GM23338 (cell line): ENCODE data around the gene MAP2K5. TPM values are rescaled to one million over a fixed set of nuclear protein-coding genes. Genes with fewer than 3 reads are reported as not detected.
A peak's percentile ranks its signal among the peaks of the same experiment; 100 is the strongest.

Experiments used
- ATAC-seq: fragments of 200-7000 bp; cut with Tn5 transposase; 3 replicates; pipeline ENCODE4 v1.9.1; 2020
- DNase-seq: peaks from one replicate; pipeline ENCODE4 v3.0.0-alpha.2; 2015; ENCODE audit warnings: low spot score
- H2AFZ ChIP-seq: fragments of 200-600 bp; sonication (generic); 2 replicates; pipeline ENCODE4 v1.8.0; 2016; ENCODE audit warnings: antibody characterized with exemption, mild to moderate bottlenecking, moderate library complexity
- H3F3A ChIP-seq: fragments of 200-600 bp; sonication (generic); replicated peaks from 2 replicates; pipeline ENCODE4 v1.8.0; 2017; ENCODE audit warnings: antibody characterized with exemption, mixed run types, low read depth
- H3K27ac ChIP-seq: fragments of 200-600 bp; sonication (generic); 2 replicates; pipeline ENCODE4 v1.6.1; 2016; ENCODE audit warnings: low read depth
- H3K27me3 ChIP-seq: fragments of 200-600 bp; sonication (generic); 2 replicates; pipeline ENCODE4 v1.8.0; 2016; ENCODE audit warnings: mild to moderate bottlenecking, mixed run types, moderate library complexity; ENCODE audit not compliant: insufficient read depth
- H3K36me3 ChIP-seq: fragments of 200-600 bp; sonication (generic); 2 replicates; pipeline ENCODE4 v1.8.0; 2016; ENCODE audit warnings: mild to moderate bottlenecking; ENCODE audit not compliant: insufficient read depth
- H3K4me1 ChIP-seq: fragments of 200-600 bp; sonication (generic); 2 replicates; pipeline ENCODE4 v1.8.0; 2016; ENCODE audit warnings: mild to moderate bottlenecking, moderate library complexity; ENCODE audit not compliant: insufficient read depth
- H3K4me2 ChIP-seq: fragments of 200-600 bp; sonication (generic); 2 replicates; pipeline ENCODE4 v1.7.1; 2017; ENCODE audit warnings: mixed run types
- H3K4me3 ChIP-seq: fragments of 200-600 bp; sonication (generic); 2 replicates; pipeline ENCODE4 v1.6.1; 2016; ENCODE audit warnings: mixed run types
- H3K79me2 ChIP-seq: fragments of 200-600 bp; sonication (generic); replicated peaks from 2 replicates; pipeline ENCODE4 v1.8.0; 2017; ENCODE audit warnings: mild to moderate bottlenecking; ENCODE audit not compliant: insufficient read depth
- H3K9me2 ChIP-seq: fragments of 200-600 bp; sonication (generic); 2 replicates; pipeline ENCODE4 v1.8.0; 2017; ENCODE audit not compliant: insufficient read depth
- H4K20me1 ChIP-seq: fragments of 200-600 bp; sonication (generic); replicated peaks from 2 replicates; pipeline ENCODE4 v1.8.0; 2017; ENCODE audit warnings: mild to moderate bottlenecking; ENCODE audit not compliant: insufficient read depth
- H3K27ac Mint-ChIP-seq: 2 replicates; pipeline ENCODE4 v1.8.0; 2020; ENCODE audit warnings: inconsistent platforms, mild to moderate bottlenecking, moderate library complexity, mixed read lengths
- H3K27me3 Mint-ChIP-seq: 3 replicates; pipeline ENCODE4 v1.8.0; 2022; ENCODE audit warnings: low read depth, mild to moderate bottlenecking, moderate library complexity, mixed read lengths, inconsistent platforms; ENCODE audit not compliant: insufficient read depth, poor library complexity
- H3K36me3 Mint-ChIP-seq: 3 replicates; pipeline ENCODE4 v1.8.0; 2021; ENCODE audit warnings: low read depth, mild to moderate bottlenecking, inconsistent platforms, moderate library complexity, mixed read lengths
- H3K4me1 Mint-ChIP-seq: 3 replicates; pipeline ENCODE4 v1.8.0; 2020; ENCODE audit warnings: mild to moderate bottlenecking, inconsistent platforms, mixed read lengths
- H3K4me3 Mint-ChIP-seq: 3 replicates; pipeline ENCODE4 v1.8.0; 2021; ENCODE audit warnings: moderate library complexity, mild to moderate bottlenecking, inconsistent platforms, mixed read lengths
- H3K9me3 Mint-ChIP-seq: 3 replicates; pipeline ENCODE4 v1.8.0; 2020; ENCODE audit warnings: moderate library complexity, mild to moderate bottlenecking, inconsistent platforms, mixed read lengths
- CTCF ChIP-seq, 2 experiments: fragments of 200-600 bp in 1 of 2; sonication (generic) in 1 of 2; conservative IDR thresholded peaks; 2 replicates each; pipeline versions ENCODE4 v1.5.1 to v1.6.1; 2016 to 2017; ENCODE audit warnings: antibody characterized with exemption in 2 of 2, low read depth in 2 of 2, mild to moderate bottlenecking in 2 of 2, moderate library complexity in 1 of 2
- ETS1 ChIP-seq: IDR thresholded peaks from 2 replicates; pipeline ENCODE4 v1.6.1; 2016; ENCODE audit warnings: antibody characterized with exemption
- EZH2 ChIP-seq: fragments of 200-600 bp; sonication (generic); IDR thresholded peaks from one replicate; pipeline ENCODE4 v1.8.0; 2017; ENCODE audit warnings: antibody characterized with exemption, mild to moderate bottlenecking, low read depth; ENCODE audit not compliant: unreplicated experiment
- JUNB ChIP-seq: IDR thresholded peaks from one replicate; pipeline ENCODE4 v1.6.1; 2016; ENCODE audit warnings: antibody characterized with exemption; ENCODE audit not compliant: unreplicated experiment
- ZNF114 ChIP-seq: fragments of 250-450 bp; sonication (Bioruptor Pico); IDR thresholded peaks from 2 replicates; pipeline ENCODE4 v1.5.0; 2020; ENCODE audit warnings: mild to moderate bottlenecking, moderate library complexity
- ZNF331 ChIP-seq: fragments of 250-450 bp; sonication (Bioruptor Pico); IDR thresholded peaks from 2 replicates; pipeline ENCODE4 v1.5.0; 2020; ENCODE audit warnings: low read depth, mild to moderate bottlenecking, moderate library complexity
- ZNF462 ChIP-seq: fragments of 250-450 bp; sonication (Bioruptor Pico); IDR thresholded peaks from 2 replicates; pipeline ENCODE4 v1.5.0; 2020; ENCODE audit warnings: mild to moderate bottlenecking, moderate library complexity
- polyA plus RNA-seq: library from polyadenylated mRNA; unstranded; fragments of >200 nt; fragmentation: Nextera tagmentation; extraction: Ambion mirVana; gene quantifications from 2 replicates; pipeline ENCODE4 v1.2.1, GENCODE V29; 2016
- total RNA-seq: library from RNA; depleted of rRNA; stranded (reverse); fragments of >200 nt; shearing (Covaris generic); gene quantifications from 2 replicates; pipeline ENCODE4 v1.2.3, GENCODE V29; 2014

MAP2K5 gene
- total and polyA plus RNA-seq, 2 experiments from 2014 or later, result 6.5 to 13.6 TPM

- H3K4me1 Mint-ChIP-seq, result peaks cover 23% of the 10 kb centered on the region; the same call in 2 of the 3 replicates
- no peaks in the 10 kb centered on the region for H3K27me3 ChIP-seq
- peak overlapping the region; percentile 69; the same call in 1 of the 2 replicates for H3K27ac Mint-ChIP-seq
- ATAC-seq (peak; percentile 92), DNase-seq (peak; percentile 82)
- H3K27me3 Mint-ChIP-seq, result no peaks in the 10 kb centered on the region
- H3K9me3 Mint-ChIP-seq, result no peaks in the 10 kb centered on the region
- H3K27ac ChIP-seq, result 0 out of 2 replicates have a peak overlapping the region, but pooled peaks have one; percentile 4
- H2AFZ ChIP-seq, result no peak overlapping the region
- no peaks in the 10 kb centered on the region for H4K20me1 ChIP-seq
- no peak overlapping the region for H3K4me3 Mint-ChIP-seq
- H3K4me2 ChIP-seq, result 0 out of 2 replicates have a peak overlapping the region, but pooled peaks have one; percentile 26
- H3K4me1 ChIP-seq, result peaks cover 17% of the 10 kb centered on the region
- H3F3A ChIP-seq, result no peaks in the 10 kb centered on the region
- H3K36me3 ChIP-seq, result no peaks in the 10 kb centered on the region
- no peaks in the 10 kb centered on the region for H3K9me2 ChIP-seq
- H3K4me3 ChIP-seq, result no peak overlapping the region
- no peaks in the 10 kb centered on the region; the same call in 2 of the 3 replicates for H3K36me3 Mint-ChIP-seq
- H3K79me2 ChIP-seq, result no peaks in the 10 kb centered on the region
- TF ChIP-seq ZNF114 (CRISPR knock-in tag), result no peak
These were observed 165.2 kb downstream of the MAP2K5 start for GRCh38 chr15:67707520-67708283.

GRCh38 chr15:67708500-67708899 is 166.0 kb downstream of the MAP2K5 start:
- Histone ChIP-seq H4K20me1 (no peaks in the 10 kb centered on the region), H2AFZ (no peak overlapping the region), H3K27ac (no peak overlapping the region), H3K36me3 (no peaks in the 10 kb centered on the region), H3K79me2 (no peaks in the 10 kb centered on the region), H3K4me3 (no peak overlapping the region), H3K4me1 (peaks cover 17% of the 10 kb centered on the region), H3K27me3 (no peaks in the 10 kb centered on the region), H3K9me2 (no peaks in the 10 kb centered on the region), H3K4me2 (no peak overlapping the region), H3F3A (no peaks in the 10 kb centered on the region)
- H3K9me3 Mint-ChIP-seq, result no peaks in the 10 kb centered on the region
- H3K36me3 Mint-ChIP-seq, result no peaks in the 10 kb centered on the region; the same call in 2 of the 3 replicates
- peaks cover 23% of the 10 kb centered on the region; the same call in 2 of the 3 replicates for H3K4me1 Mint-ChIP-seq
- H3K27me3 Mint-ChIP-seq, result no peaks in the 10 kb centered on the region
- no peak overlapping the region for H3K27ac Mint-ChIP-seq
- H3K4me3 Mint-ChIP-seq, result no peak overlapping the region
- DNase-seq (no peak), ATAC-seq (peak; percentile 19; the same call in 1 of the 3 replicates)
- TF ChIP-seq ETS1 (no peak), ZNF462 (no peak), EZH2 (no peak), CTCF (conservative IDR thresholded peaks at IDR 0.05; ENCODE audit: low read depth in 2 of 2) (no peak), ZNF114 (CRISPR knock-in tag) (no peak), ZNF331 (no peak), JUNB (no peak)
